Prostate gland (tissue), 2 donors: Measurements from ENCODE around the gene ZNF181.

Source experiments
- POLR2A ChIP-seq: fragments of 450-650 bp; IDR thresholded peaks from one replicate; pipeline ENCODE4 v1.6.1; 2016; ENCODE audit warnings: antibody characterized with exemption, mild to moderate bottlenecking
- POLR2AphosphoS5 ChIP-seq: sonication (generic); formaldehyde crosslinking; IDR thresholded peaks from one replicate; pipeline ENCODE4 v1.6.1; 2017; ENCODE audit warnings: antibody characterized with exemption
- TF ChIP-seq, protein P1 (sequence below), 4 experiments: fragments of 200-600 bp in 2 of 4; fragments of 450-650 bp in 2 of 4; sonication (generic) in 2 of 4; IDR thresholded peaks; 1 replicate in 3 of 4; 2 replicates in 1 of 4; pipeline ENCODE4 v1.5.1; 2016 to 2019; ENCODE audit warnings: antibody characterized with exemption in 4 of 4, mild to moderate bottlenecking in 2 of 4, moderate library complexity in 2 of 4

GRCh38 chr19:34734537-34735103 lies 577 bp downstream of the ZNF181 start:
- TF ChIP-seq, protein P1, sequence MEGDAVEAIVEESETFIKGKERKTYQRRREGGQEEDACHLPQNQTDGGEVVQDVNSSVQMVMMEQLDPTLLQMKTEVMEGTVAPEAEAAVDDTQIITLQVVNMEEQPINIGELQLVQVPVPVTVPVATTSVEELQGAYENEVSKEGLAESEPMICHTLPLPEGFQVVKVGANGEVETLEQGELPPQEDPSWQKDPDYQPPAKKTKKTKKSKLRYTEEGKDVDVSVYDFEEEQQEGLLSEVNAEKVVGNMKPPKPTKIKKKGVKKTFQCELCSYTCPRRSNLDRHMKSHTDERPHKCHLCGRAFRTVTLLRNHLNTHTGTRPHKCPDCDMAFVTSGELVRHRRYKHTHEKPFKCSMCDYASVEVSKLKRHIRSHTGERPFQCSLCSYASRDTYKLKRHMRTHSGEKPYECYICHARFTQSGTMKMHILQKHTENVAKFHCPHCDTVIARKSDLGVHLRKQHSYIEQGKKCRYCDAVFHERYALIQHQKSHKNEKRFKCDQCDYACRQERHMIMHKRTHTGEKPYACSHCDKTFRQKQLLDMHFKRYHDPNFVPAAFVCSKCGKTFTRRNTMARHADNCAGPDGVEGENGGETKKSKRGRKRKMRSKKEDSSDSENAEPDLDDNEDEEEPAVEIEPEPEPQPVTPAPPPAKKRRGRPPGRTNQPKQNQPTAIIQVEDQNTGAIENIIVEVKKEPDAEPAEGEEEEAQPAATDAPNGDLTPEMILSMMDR (IDR thresholded peaks at IDR 0.05) = no peak
- TF ChIP-seq POLR2A (no peak), POLR2AphosphoS5 (no peak)
